NCI-H2227 (cell line): Measurements from ENCODE around the gene RASAL2.
A peak's percentile ranks its signal among the peaks of the same experiment; 100 is the strongest.
"Not testable (repeated sequence)": the region's sequence is repeated elsewhere in the genome, so short reads cannot be mapped to it uniquely, and the experiment has no call there.

Experiments
- DNase-seq: peaks from one replicate; lab custom pipeline; 2025; ENCODE audit not compliant: unreplicated experiment; lab: John Stamatoyannopoulos, UW

The RASAL2 gene

DNA sequence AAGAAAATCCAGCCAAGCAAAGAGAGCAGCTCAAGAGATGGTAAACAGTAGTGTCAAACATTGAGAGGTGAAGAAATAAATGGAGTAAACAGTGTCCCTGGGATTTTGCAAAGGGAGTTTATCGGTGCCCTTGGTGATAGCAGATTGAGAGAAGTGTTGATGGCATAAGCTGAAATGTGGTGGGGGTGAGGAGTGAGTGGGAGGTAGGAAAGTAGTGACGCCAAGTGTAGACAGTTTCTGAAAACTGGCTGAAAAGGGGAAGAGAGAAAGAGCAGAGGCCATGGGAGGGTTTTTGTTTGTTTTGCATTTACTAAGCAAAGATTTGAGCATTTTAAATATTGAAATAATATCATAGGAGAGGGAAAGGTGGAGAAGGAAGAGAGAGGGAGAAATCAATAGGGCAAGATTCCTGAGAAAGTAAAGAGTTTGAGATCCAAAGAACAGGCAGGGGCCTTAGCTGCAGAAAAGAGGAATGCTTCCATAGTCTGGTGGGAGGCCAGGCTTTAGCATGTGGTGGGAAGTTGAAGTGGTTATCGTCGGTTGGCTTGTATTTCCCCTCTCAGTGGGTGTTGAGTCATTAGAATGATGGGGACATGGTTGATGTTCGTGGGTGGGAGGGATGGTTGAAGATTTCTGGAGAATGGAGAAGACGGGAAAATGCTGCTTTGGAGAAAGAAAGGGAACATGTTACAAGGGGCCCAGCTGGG is 26.8 kb upstream of the RASAL2 start:
- no peak for DNase-seq

- DNase-seq = no peak
Observed at GRCh38 chr1:178071811-178072210, 22.1 kb upstream of the RASAL2 start.

- no peak for DNase-seq
Observed at GRCh38 chr1:178072326-178072725, 21.6 kb upstream of the RASAL2 start.

DNA sequence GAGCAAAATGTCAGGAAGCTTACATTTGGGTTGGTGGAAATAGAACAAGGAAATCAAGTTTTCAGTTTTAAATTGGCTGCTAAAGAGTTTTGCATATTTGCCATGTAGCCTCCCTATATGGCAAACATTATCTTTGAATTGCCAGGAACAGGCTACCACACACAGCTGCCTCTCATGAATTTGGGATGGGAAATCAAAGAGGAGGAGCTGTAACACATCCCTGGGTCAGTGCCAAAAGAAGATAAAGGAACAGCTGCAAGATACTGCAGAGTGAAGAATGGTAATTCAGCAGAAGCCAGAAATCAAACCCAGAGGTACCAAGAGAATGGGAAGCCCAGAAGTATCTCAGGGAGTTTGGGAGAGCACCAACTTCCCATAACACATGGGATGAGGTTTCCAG is 18.6 kb upstream of the RASAL2 start:
- no peak for DNase-seq

DNA sequence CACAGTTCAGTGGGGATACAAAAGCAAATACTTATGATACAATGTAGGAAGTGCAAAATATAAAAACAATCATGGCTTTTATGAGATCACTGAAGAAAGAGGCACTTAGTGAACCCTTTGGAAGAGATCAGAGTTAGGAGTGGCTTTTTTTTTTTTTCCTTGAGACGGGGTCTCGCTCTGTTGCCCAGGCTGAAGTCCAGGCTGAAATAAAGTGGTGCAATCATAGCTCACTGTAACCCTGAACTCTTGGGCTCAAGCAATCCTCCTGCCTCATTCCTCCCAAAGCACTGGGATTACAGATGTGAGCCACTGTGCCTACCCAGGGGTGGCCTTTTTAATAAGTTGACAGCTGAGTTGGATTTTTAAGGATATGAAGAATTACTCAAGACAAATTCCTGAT is 17.3 kb upstream of the RASAL2 start:
- DNase-seq = no peak

DNA sequence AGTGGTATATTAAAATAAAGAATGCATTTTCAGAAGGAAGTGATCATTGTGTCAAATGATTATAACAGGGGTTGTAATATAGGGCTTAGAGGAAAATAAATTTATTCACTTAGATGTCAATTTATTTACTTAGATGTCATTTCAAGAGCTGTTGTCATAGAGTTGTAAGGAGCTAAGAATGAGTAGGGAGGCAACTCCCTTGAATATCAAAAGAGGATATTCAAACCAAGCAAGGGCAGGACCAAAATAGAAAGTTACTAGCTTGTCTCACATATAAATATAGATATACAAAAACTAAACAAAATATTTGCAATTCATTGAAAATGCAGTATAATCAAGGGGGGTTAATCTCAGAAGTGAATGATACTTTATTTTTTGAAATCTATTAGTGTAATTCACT is 16.0 kb upstream of the RASAL2 start:
- DNase-seq = no peak

- no peak for DNase-seq
Observed at GRCh38 chr1:178086294-178086693, 7.6 kb upstream of the RASAL2 start.

DNA sequence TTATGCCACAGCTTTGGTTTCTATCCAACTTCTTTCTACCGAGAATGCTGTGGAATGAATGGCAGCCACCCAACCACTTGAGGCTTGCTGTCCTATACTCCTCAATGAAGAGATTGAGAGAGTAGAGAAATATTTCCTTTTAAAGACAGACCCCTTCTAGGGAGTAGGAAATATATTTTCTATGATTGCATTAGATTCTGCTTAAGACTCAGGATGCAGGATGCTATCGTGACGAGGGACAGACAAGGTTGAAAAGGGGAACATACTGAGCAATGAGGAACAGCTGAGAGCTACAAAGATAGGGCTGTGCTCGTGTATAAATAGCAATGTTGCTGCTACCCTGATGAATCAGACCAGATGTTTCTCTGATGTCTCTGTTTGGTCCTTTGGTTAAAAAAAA is 7.1 kb upstream of the RASAL2 start:
- no peak for DNase-seq

DNA sequence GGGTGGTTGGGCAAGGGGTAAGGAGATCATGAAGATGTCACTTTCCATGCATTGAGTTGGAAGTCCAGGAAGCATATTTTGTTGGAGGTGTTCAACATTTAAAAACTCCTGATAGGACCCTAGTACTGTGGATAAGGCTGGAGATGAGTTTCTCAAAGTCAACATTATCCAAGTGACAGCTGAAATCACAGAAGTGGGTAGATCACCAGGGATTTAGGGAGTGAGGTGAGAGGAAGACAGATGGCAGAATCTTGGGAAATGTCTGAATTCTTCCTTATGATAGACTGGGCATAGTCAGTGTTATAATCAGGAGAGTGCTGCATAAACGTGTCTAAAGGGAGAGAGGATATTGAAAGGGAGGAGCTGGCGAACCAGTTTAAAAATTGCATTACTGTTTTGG is 5.3 kb upstream of the RASAL2 start:
- DNase-seq = no peak

DNA sequence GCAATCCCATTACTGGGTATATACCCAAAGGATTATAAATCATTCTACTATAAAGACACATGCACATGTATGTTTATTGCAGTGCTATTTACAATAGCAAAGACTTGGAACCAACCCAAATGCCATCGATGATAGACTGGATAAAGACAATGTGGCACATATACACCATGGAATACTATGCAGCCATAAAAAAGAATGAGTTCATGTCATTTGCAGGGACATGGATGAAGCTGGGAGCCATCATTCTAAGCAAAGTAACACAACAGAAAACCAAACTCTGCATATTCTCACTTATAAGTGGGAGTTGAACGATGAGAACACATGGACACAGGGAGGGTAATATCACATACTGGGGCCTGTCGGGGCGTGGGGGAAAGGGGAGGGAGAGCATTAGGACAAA is 2.5 kb upstream of the RASAL2 start:
- DNase-seq = not testable (repeated sequence)

DNA sequence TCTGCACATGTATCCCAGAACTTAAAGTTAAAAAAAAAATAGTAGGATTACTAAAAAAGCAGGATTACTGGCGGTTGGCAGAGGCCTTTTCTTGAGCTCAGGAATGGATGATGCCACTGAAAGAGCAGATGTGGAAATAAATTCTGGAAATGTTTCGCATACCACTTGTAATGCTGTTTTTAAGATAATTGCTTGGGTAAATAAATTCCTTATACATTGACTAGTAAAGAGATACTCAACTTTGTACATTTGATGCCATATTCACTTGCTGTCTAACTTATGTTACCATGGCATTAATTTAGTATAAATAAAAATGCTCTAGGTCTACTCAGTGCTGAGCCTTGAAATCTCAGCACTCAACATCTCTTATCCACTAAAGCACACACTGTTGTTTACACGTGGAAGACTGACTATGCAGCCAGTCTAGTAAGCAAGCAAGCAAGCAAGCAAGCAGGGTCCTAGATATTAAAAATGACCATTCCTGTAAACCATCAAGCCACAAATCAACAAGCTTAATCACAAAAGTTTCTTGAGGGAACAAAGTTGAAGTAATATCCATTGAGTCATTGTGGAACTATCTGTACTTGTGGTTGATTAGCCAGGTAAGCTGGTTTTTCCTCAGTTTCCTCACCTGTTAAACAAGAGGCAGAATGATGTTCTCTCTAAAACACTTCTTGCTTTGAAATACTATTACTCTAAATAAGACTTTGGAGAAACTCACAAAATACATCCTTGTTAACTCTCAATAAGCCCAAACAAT is 1.7 kb upstream of the RASAL2 start:
- DNase-seq = no peak

DNA sequence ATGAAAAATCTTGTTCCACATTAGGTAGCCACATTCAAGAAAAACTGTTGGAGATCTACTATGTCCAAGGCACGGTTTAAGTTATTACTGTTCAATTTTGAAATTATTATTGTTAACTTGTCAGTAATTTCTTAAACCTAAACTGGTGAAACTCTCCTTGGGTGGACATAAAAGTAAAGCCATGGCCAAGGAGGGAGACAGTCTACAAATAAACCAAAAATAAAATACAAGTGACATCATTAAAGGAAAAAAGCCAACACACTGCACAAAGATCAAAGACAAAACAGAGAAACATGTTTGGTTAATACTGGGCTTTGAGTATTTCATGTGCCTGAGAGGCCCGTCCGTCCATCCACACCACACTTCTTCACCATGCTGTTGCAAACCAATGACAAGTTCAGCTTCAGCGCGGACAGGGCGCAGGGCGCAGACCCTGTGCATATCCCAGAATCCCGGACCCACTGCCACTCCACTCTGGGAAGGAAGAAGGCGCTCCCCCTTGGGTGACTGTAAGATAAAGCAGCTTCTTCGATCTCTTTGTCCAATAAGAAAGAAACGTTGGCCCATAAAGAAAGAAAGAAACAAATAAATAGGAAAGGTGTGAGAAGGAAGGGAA is 918 bp upstream of the RASAL2 start:
- no peak for DNase-seq

DNA sequence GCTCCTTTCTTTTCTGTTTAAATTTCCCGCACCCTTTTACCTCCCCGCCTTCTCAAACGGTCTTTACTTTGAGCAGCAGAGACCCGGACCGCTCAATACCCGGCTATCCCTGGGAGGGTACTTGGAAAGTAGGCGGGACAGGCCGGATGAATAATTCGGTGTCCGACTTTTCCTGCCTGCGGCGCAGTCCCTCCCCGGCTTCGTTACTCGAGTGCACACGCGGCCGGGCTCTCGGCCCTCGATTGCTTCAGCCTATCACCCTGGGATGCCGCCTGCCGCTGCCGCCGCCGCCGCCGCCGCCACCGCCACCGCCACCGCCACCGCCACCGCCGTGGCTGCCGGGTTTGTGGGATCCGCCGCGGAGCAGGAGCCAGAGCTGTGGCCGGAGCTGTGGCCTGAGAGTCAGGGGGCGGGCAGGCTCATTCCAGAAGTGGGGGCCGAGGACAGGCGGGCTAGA is 382 bp upstream of the RASAL2 start:
- peak; percentile 97 for DNase-seq

DNA sequence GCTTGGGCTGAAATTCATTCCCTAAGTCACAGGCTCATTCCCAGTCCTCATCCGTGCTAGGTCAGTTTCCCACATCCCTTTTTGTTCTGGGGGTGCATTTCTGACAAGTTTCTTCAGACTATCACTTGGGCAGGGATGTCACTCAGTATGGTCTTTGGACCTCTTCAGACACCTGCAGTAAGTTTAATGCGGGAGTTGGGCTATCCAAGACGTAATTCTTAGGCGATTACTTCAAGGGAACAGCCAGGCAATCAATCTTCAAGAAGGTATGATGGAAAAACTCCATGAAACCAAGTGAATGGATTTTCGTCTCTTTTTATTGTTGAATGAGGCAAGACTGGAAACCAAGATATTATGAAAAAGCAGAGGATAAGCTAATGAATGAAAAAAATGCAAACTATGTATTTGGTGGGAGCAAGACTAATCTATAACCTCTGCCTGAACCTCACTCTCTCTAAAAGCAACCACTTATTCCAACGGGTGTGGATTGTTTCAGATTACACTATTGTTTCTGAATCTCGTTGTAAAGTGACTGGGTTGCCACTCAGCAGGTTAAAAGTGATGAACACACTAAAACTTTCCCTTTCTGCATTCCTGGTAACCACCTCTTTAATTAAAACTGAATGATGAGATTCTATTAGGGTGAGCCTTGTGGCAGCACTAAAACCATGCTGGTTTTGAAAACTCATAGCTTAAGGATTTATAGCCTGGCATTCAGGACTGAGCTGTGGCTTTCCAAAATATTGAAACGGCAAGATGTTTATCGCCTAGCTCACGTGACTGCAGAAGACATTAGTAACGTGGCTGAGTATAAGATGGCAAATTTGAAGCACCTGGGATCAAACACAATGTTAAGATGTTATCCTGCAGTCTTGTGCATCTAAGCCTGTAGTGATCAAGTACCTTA is 1.1 kb downstream of the RASAL2 start:
- DNase-seq = peak; percentile 4

- DNase-seq = no peak
Observed at GRCh38 chr1:178096421-178096820, 2.5 kb downstream of the RASAL2 start.

GRCh38 chr1:178098262-178098661 is 4.4 kb downstream of the RASAL2 start:
- no peak for DNase-seq

GRCh38 chr1:178101266-178101630 is 7.3 kb downstream of the RASAL2 start:
- DNase-seq = no peak

- DNase-seq = no peak
Observed at GRCh38 chr1:178101654-178102053, 7.8 kb downstream of the RASAL2 start.

DNA sequence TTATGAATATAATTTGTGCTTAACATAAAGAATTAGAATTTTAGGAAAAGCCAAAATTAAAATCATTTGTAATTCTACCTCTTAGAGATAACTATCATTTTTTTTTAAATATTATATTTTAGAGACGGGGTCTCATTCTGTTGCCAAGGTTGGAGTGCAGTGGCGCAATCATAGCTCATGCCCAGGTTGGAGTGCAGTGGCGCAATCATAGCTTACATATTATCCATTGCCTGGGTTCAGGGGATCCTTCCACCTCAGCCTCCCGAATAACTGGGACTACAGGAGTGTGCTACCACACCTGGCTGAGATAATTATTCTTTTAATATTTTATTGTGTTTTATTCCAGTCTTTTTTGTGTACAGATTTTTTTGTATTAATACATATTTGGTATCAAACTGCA is 8.3 kb downstream of the RASAL2 start:
- no peak for DNase-seq

- no peak for DNase-seq
Observed at GRCh38 chr1:178107823-178108222, 13.9 kb downstream of the RASAL2 start.
